ENCODE measurements around the gene WNT3.

WNT3 gene

GRCh38 chr17:46789610-46790009 lies 28.9 kb downstream of the WNT3 start:
- peaks cover 6% of the 10 kb centered on the region in 2 donors for H3K27me3 ChIP-seq (ENCODE audit: control insufficient read depth in 2 of 2, insufficient read depth in 2 of 2, low read length in 2 of 2)
- H3K4me3 ChIP-seq (ENCODE audit: low read length in 2 of 2), result no peak overlapping the region
- H3K27ac ChIP-seq (ENCODE audit: low read depth in 2 of 2, low read length in 2 of 2), result no peak overlapping the region
- no peak overlapping the region for H3K9ac ChIP-seq (ENCODE audit: low read depth in 1 of 2, low read length in 2 of 2)
- H3K9me3 ChIP-seq (ENCODE audit: control insufficient read depth in 2 of 2, low read length in 2 of 2), result no peaks in the 10 kb centered on the region
- no peaks in the 10 kb centered on the region for H3K4me1 ChIP-seq (ENCODE audit: control insufficient read depth in 2 of 2, insufficient read depth in 2 of 2, low read length in 2 of 2)
- no peaks in the 10 kb centered on the region for H3K36me3 ChIP-seq (ENCODE audit: control insufficient read depth in 2 of 2, insufficient read depth in 2 of 2, low read length in 2 of 2)

- no peak overlapping the region for H3K9ac ChIP-seq (ENCODE audit: low read depth in 1 of 2, low read length in 2 of 2)
- H3K9me3 ChIP-seq (ENCODE audit: control insufficient read depth in 2 of 2, low read length in 2 of 2), result no peaks in the 10 kb centered on the region
- H3K4me3 ChIP-seq (ENCODE audit: low read length in 2 of 2), result no peak overlapping the region
- H3K27me3 ChIP-seq (ENCODE audit: control insufficient read depth in 2 of 2, insufficient read depth in 2 of 2, low read length in 2 of 2), result peaks cover 6% of the 10 kb centered on the region in 2 donors
- no peak overlapping the region for H3K27ac ChIP-seq (ENCODE audit: low read depth in 2 of 2, low read length in 2 of 2)
- no peaks in the 10 kb centered on the region for H3K36me3 ChIP-seq (ENCODE audit: control insufficient read depth in 2 of 2, insufficient read depth in 2 of 2, low read length in 2 of 2)
- H3K4me1 ChIP-seq (ENCODE audit: control insufficient read depth in 2 of 2, insufficient read depth in 2 of 2, low read length in 2 of 2), result no peaks in the 10 kb centered on the region
These were observed 29.7 kb downstream of the WNT3 start for GRCh38 chr17:46788796-46789195.

- Histone ChIP-seq H3K9me3 (ENCODE audit: control insufficient read depth in 2 of 2, low read length in 2 of 2) (no peaks in the 10 kb centered on the region), H3K4me1 (ENCODE audit: control insufficient read depth in 2 of 2, insufficient read depth in 2 of 2, low read length in 2 of 2) (no peaks in the 10 kb centered on the region), H3K27me3 (ENCODE audit: control insufficient read depth in 2 of 2, insufficient read depth in 2 of 2, low read length in 2 of 2) (peaks cover 2 to 6% of the 10 kb centered on the region in 2 donors), H3K9ac (ENCODE audit: low read depth in 1 of 2, low read length in 2 of 2) (no peak overlapping the region), H3K36me3 (ENCODE audit: control insufficient read depth in 2 of 2, insufficient read depth in 2 of 2, low read length in 2 of 2) (no peaks in the 10 kb centered on the region), H3K4me3 (ENCODE audit: low read length in 2 of 2) (no peak overlapping the region), H3K27ac (ENCODE audit: low read depth in 2 of 2, low read length in 2 of 2) (no peak overlapping the region)
These were observed 30.2 kb downstream of the WNT3 start for GRCh38 chr17:46788300-46788699.

- peaks cover 0 to 2% of the 10 kb centered on the region in 2 donors for H3K27me3 ChIP-seq (ENCODE audit: control insufficient read depth in 2 of 2, insufficient read depth in 2 of 2, low read length in 2 of 2)
- H3K9me3 ChIP-seq (ENCODE audit: control insufficient read depth in 2 of 2, low read length in 2 of 2), result no peaks in the 10 kb centered on the region
These were observed 31.0 kb downstream of the WNT3 start for GRCh38 chr17:46787478-46787877.

GRCh38 chr17:46785696-46786095 lies 32.8 kb downstream of the WNT3 start:
- Histone ChIP-seq H3K27ac (ENCODE audit: low read depth in 2 of 2, low read length in 2 of 2) (no peak overlapping the region), H3K9ac (ENCODE audit: low read depth in 1 of 2, low read length in 2 of 2) (no peak overlapping the region), H3K9me3 (ENCODE audit: control insufficient read depth in 2 of 2, low read length in 2 of 2) (no peaks in the 10 kb centered on the region), H3K36me3 (ENCODE audit: control insufficient read depth in 2 of 2, insufficient read depth in 2 of 2, low read length in 2 of 2) (no peaks in the 10 kb centered on the region), H3K4me3 (ENCODE audit: low read length in 2 of 2) (no peak overlapping the region), H3K27me3 (ENCODE audit: control insufficient read depth in 2 of 2, insufficient read depth in 2 of 2, low read length in 2 of 2) (no peaks in the 10 kb centered on the region), H3K4me1 (ENCODE audit: control insufficient read depth in 2 of 2, insufficient read depth in 2 of 2, low read length in 2 of 2) (no peaks in the 10 kb centered on the region)

More at GRCh38 chr17:46787478-46787877, 31.0 kb downstream of the WNT3 start:
- Histone ChIP-seq H3K27ac (ENCODE audit: low read depth in 2 of 2, low read length in 2 of 2) (no peak overlapping the region), H3K36me3 (ENCODE audit: control insufficient read depth in 2 of 2, insufficient read depth in 2 of 2, low read length in 2 of 2) (no peaks in the 10 kb centered on the region), H3K4me3 (ENCODE audit: low read length in 2 of 2) (no peak overlapping the region), H3K4me1 (ENCODE audit: control insufficient read depth in 2 of 2, insufficient read depth in 2 of 2, low read length in 2 of 2) (no peaks in the 10 kb centered on the region), H3K9ac (ENCODE audit: low read depth in 1 of 2, low read length in 2 of 2) (no peak overlapping the region)

- Histone ChIP-seq H3K27ac (ENCODE audit: low read depth in 2 of 2, low read length in 2 of 2) (no peak overlapping the region), H3K9me3 (ENCODE audit: control insufficient read depth in 2 of 2, low read length in 2 of 2) (no peaks in the 10 kb centered on the region), H3K36me3 (ENCODE audit: control insufficient read depth in 2 of 2, insufficient read depth in 2 of 2, low read length in 2 of 2) (no peaks in the 10 kb centered on the region), H3K9ac (ENCODE audit: low read depth in 1 of 2, low read length in 2 of 2) (no peak overlapping the region), H3K4me1 (ENCODE audit: control insufficient read depth in 2 of 2, insufficient read depth in 2 of 2, low read length in 2 of 2) (no peaks in the 10 kb centered on the region), H3K4me3 (ENCODE audit: low read length in 2 of 2) (no peak overlapping the region), H3K27me3 (ENCODE audit: control insufficient read depth in 2 of 2, insufficient read depth in 2 of 2, low read length in 2 of 2) (no peaks in the 10 kb centered on the region)
These were observed 35.4 kb downstream of the WNT3 start for GRCh38 chr17:46783031-46783593.

GRCh38 chr17:46782250-46782953 lies 36.1 kb downstream of the WNT3 start:
- H3K4me1 ChIP-seq (ENCODE audit: control insufficient read depth in 2 of 2, insufficient read depth in 2 of 2, low read length in 2 of 2), result no peaks in the 10 kb centered on the region
- no peak overlapping the region for H3K27ac ChIP-seq (ENCODE audit: low read depth in 2 of 2, low read length in 2 of 2)
- no peaks in the 10 kb centered on the region for H3K9me3 ChIP-seq (ENCODE audit: control insufficient read depth in 2 of 2, low read length in 2 of 2)
- no peaks in the 10 kb centered on the region for H3K36me3 ChIP-seq (ENCODE audit: control insufficient read depth in 2 of 2, insufficient read depth in 2 of 2, low read length in 2 of 2)
- H3K4me3 ChIP-seq (ENCODE audit: low read length in 2 of 2), result no peak overlapping the region
- H3K27me3 ChIP-seq (ENCODE audit: control insufficient read depth in 2 of 2, insufficient read depth in 2 of 2, low read length in 2 of 2), result no peaks in the 10 kb centered on the region
- no peak overlapping the region for H3K9ac ChIP-seq (ENCODE audit: low read depth in 1 of 2, low read length in 2 of 2)

- Histone ChIP-seq H3K36me3 (ENCODE audit: control insufficient read depth in 2 of 2, insufficient read depth in 2 of 2, low read length in 2 of 2) (no peaks in the 10 kb centered on the region), H3K27me3 (ENCODE audit: control insufficient read depth in 2 of 2, insufficient read depth in 2 of 2, low read length in 2 of 2) (no peaks in the 10 kb centered on the region), H3K4me3 (ENCODE audit: low read length in 2 of 2) (no peak overlapping the region), H3K9ac (ENCODE audit: low read depth in 1 of 2, low read length in 2 of 2) (no peak overlapping the region), H3K27ac (ENCODE audit: low read depth in 2 of 2, low read length in 2 of 2) (no peak overlapping the region), H3K9me3 (ENCODE audit: control insufficient read depth in 2 of 2, low read length in 2 of 2) (no peaks in the 10 kb centered on the region), H3K4me1 (ENCODE audit: control insufficient read depth in 2 of 2, insufficient read depth in 2 of 2, low read length in 2 of 2) (no peaks in the 10 kb centered on the region)
These were observed 38.5 kb downstream of the WNT3 start for GRCh38 chr17:46780003-46780373.

GRCh38 chr17:46777943-46778915 lies 40.3 kb downstream of the WNT3 start:
- no peaks in the 10 kb centered on the region for H3K36me3 ChIP-seq (ENCODE audit: control insufficient read depth in 2 of 2, insufficient read depth in 2 of 2, low read length in 2 of 2)

More at GRCh38 chr17:46777943-46778915, 40.3 kb downstream of the WNT3 start:
- Histone ChIP-seq H3K9me3 (ENCODE audit: control insufficient read depth in 2 of 2, low read length in 2 of 2) (no peaks in the 10 kb centered on the region), H3K4me1 (ENCODE audit: control insufficient read depth in 2 of 2, insufficient read depth in 2 of 2, low read length in 2 of 2) (no peaks in the 10 kb centered on the region), H3K27me3 (ENCODE audit: control insufficient read depth in 2 of 2, insufficient read depth in 2 of 2, low read length in 2 of 2) (no peaks in the 10 kb centered on the region), H3K9ac (ENCODE audit: low read depth in 1 of 2, low read length in 2 of 2) (no peak overlapping the region), H3K4me3 (ENCODE audit: low read length in 2 of 2) (no peak overlapping the region), H3K27ac (ENCODE audit: low read depth in 2 of 2, low read length in 2 of 2) (no peak overlapping the region)

Measured in mucosa of rectum (tissue), 2 donors.